ENCODE data around the gene SF3A2. TPM values are rescaled to one million over a fixed set of nuclear protein-coding genes. Genes with fewer than 3 reads are reported as not detected.
A peak's percentile ranks its signal among the peaks of the same experiment; 100 is the strongest.

SF3A2 gene
- total RNA-seq, 1 donor from 2014 or later, result 156 TPM

GRCh38 chr19:2209408-2209807 lies 27.2 kb upstream of the SF3A2 start:
- no peak for DNase-seq (ENCODE audit: low spot score, unreplicated experiment)
- H3K4me3 Mint-ChIP-seq (ENCODE audit: low read depth), result no peak overlapping the region

GRCh38 chr19:2210206-2210605 lies 26.4 kb upstream of the SF3A2 start:
- no peaks in the 10 kb centered on the region for H3K27me3 Mint-ChIP-seq
- no peak overlapping the region for H3K27ac Mint-ChIP-seq
- H3K9me3 Mint-ChIP-seq (ENCODE audit: low read depth), result no peaks in the 10 kb centered on the region
- DNase-seq (ENCODE audit: low spot score, unreplicated experiment), result no peak
- TF ChIP-seq CTCF (IDR thresholded peaks at IDR 0.05; ENCODE audit: unreplicated experiment), result no peak
- no peaks in the 10 kb centered on the region for H3K4me1 Mint-ChIP-seq (ENCODE audit: low read depth)
- H3K36me3 Mint-ChIP-seq (ENCODE audit: insufficient read depth), result peaks cover 11% of the 10 kb centered on the region
- H3K4me3 Mint-ChIP-seq (ENCODE audit: low read depth), result no peak overlapping the region

More at GRCh38 chr19:2209408-2209807, 27.2 kb upstream of the SF3A2 start:
- TF ChIP-seq CTCF (IDR thresholded peaks at IDR 0.05; ENCODE audit: unreplicated experiment), result no peak
- Mint-ChIP-seq H3K4me1 (ENCODE audit: low read depth) (no peaks in the 10 kb centered on the region), H3K9me3 (ENCODE audit: low read depth) (no peaks in the 10 kb centered on the region), H3K36me3 (ENCODE audit: insufficient read depth) (peaks cover 8% of the 10 kb centered on the region), H3K27ac (no peak overlapping the region), H3K27me3 (no peaks in the 10 kb centered on the region)

DNA sequence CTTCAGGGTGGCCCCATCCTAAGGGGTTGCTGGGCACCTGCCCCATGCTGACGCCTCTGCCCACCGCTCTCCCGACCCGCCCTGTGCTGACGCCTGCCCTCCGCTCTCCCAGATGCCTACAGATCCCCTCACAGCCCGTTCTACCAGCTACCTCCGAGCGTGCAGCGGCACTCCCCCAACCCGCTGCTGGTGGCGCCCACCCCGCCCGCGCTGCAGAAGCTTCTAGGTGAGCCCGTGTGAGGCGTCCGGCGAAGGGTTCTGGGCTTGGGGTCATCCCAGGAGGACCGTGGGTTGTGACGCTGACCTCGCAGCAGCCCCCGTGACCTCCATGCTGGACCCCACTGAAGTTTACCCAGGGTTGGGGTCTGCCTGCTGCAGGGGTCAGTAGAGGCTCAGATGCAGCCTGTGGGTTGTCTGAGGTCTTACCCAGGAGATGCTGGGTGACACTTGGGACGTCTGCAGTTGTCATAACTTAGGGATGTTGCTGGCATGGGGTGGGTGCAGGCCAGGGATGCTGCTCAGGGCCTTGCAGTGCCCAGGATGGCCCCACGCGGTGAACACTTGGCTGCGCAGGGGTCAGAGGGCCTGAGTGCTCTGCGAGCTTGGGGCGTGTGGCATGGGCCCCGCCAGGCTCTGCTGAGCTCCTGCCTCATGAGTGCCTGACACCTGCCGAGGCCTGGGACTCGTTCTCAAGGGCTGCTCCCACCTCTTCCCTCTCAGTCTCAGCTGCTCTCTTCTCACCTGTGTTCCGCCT lies 25.5 kb upstream of the SF3A2 start:
- no peak for TF ChIP-seq CTCF (IDR thresholded peaks at IDR 0.05; ENCODE audit: unreplicated experiment)
- DNase-seq (ENCODE audit: low spot score, unreplicated experiment), result no peak
- Mint-ChIP-seq H3K27ac (peak overlapping the region; percentile 62), H3K4me1 (ENCODE audit: low read depth) (no peaks in the 10 kb centered on the region), H3K36me3 (ENCODE audit: insufficient read depth) (peaks cover 11% of the 10 kb centered on the region), H3K27me3 (no peaks in the 10 kb centered on the region), H3K4me3 (ENCODE audit: low read depth) (no peak overlapping the region), H3K9me3 (ENCODE audit: low read depth) (no peaks in the 10 kb centered on the region)

DNA sequence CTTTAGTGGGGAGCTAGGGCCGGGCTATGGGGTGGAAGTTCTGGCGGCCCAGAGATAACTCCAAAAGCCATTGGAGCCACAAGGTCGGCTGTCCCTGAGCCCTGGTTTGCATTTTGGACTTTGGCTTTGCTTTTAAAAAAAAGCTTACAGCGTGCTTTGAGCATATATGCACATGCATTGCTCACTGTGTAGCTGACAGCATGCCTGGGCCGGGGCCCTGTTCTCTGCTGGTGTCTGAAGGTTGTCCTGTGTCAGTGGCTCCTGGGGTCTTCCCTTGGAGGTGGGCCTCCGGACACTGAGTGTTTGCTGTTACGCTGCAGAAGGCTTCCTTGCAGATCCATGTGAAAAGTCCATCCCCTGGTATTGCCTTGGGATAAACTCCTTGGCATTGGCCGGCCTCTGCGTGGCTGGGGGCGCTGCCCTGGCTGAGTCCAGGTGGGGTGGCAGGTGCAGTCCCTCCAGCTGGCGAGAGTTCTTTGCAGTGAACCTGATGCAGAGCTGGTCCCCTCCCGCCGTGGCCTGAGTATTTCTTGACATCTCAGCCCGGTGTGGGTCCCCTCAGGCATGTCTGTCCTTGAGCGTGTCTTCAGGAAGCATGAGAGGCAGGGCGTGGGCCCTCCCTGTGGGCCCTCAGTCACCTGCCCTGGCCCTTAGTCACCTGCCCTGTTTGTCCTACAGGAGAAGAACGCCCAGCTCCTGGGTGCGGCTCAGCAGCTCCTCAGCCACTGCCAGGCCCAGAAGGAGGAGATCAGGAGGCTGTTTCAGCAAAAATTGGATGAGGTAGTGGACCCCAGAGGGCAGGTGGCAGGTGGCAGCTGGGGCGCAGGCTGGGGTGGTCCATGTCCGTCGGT lies 23.5 kb upstream of the SF3A2 start:
- H3K27me3 Mint-ChIP-seq, result no peaks in the 10 kb centered on the region
- H3K27ac Mint-ChIP-seq, result no peak overlapping the region
- H3K9me3 Mint-ChIP-seq (ENCODE audit: low read depth), result no peaks in the 10 kb centered on the region
- no peak for TF ChIP-seq CTCF (IDR thresholded peaks at IDR 0.05; ENCODE audit: unreplicated experiment)
- H3K4me3 Mint-ChIP-seq (ENCODE audit: low read depth), result no peak overlapping the region
- H3K4me1 Mint-ChIP-seq (ENCODE audit: low read depth), result no peaks in the 10 kb centered on the region
- DNase-seq (ENCODE audit: low spot score, unreplicated experiment), result no peak
- H3K36me3 Mint-ChIP-seq (ENCODE audit: insufficient read depth), result peaks cover 12% of the 10 kb centered on the region

DNA sequence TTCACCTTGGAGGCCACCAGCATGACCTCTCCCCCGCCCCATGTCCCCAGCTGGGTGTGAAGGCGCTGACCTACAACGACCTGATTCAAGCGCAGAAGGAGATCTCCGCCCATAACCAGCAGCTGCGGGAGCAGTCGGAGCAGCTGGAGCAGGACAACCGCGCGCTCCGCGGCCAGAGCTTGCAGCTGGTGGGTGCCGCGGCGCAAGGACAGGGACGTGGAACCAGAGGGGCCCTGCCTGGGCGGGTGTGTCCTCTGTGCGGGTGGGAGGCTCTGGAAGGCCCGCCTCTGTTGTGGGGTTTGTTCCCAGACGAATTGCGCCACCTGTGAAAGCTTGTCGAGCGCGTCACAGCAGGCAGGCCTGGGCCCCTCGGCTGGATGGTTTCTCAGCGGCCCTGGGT lies 22.8 kb upstream of the SF3A2 start:
- no peak for TF ChIP-seq CTCF (IDR thresholded peaks at IDR 0.05; ENCODE audit: unreplicated experiment)
- DNase-seq (ENCODE audit: low spot score, unreplicated experiment), result no peak
- no peaks in the 10 kb centered on the region for H3K9me3 Mint-ChIP-seq (ENCODE audit: low read depth)
- H3K36me3 Mint-ChIP-seq (ENCODE audit: insufficient read depth), result peaks cover 12% of the 10 kb centered on the region
- H3K27me3 Mint-ChIP-seq, result no peaks in the 10 kb centered on the region
- H3K27ac Mint-ChIP-seq, result no peak overlapping the region
- H3K4me1 Mint-ChIP-seq (ENCODE audit: low read depth), result no peaks in the 10 kb centered on the region
- no peak overlapping the region for H3K4me3 Mint-ChIP-seq (ENCODE audit: low read depth)
